ENCODE measurements around the gene SYT13.

Gene SYT13

DNA sequence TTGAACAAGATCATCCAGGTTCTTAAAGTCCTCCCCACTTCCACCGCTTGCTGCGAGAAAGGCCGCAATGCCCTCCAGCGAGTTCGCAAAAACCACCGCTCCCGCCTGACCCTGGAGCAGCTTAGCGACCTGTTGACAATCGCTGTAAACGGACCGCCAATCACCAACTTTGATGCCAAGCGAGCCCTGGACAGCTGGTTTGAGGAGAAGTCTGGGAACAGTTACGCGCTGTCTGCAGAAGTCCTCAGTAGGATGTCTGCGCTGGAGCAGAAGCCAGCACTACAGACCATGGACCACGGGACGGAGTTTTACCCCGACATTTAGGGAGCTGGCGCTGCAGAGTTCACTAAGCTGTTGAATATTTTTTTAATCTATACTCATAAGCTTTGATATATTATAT is 58.3 kb downstream of the SYT13 start:
- Histone ChIP-seq H3K4me2 (ENCODE audit: low read length) (no peak overlapping the region), H3F3A (ENCODE audit: insufficient read depth, low read length) (no peaks in the 10 kb centered on the region), H2AFZ (ENCODE audit: low read length) (no peak overlapping the region), H3K36me3 (ENCODE audit: insufficient read depth, low read length) (no peaks in the 10 kb centered on the region), H3K9ac (ENCODE audit: low read length) (no peak overlapping the region), H4K20me1 (ENCODE audit: insufficient read depth, low read length) (no peaks in the 10 kb centered on the region), H3K27me3 (ENCODE audit: insufficient read depth, low read length) (no peaks in the 10 kb centered on the region), H3K79me2 (ENCODE audit: insufficient read depth, low read length) (no peaks in the 10 kb centered on the region), H3K27ac (ENCODE audit: low read depth, low read length, poor library complexity, severe bottlenecking) (no peak overlapping the region), H3K9me2 (ENCODE audit: low read depth, low read length) (no peaks in the 10 kb centered on the region), H3K4me3 (ENCODE audit: low read depth, low read length, poor library complexity, severe bottlenecking) (no peak overlapping the region), H3K4me1 (ENCODE audit: insufficient read depth, low read length, severe bottlenecking) (no peaks in the 10 kb centered on the region), H3K9me3 (ENCODE audit: low read length) (no peaks in the 10 kb centered on the region)
- TF ChIP-seq EZH2 (IDR thresholded peaks at IDR 0.05; ENCODE audit: borderline replicate concordance, low read length) (no peak), CTCF (IDR thresholded peaks at IDR 0.05; ENCODE audit: low read length) (no peak)

- Histone ChIP-seq H3K9ac (ENCODE audit: low read length) (no peak overlapping the region), H3K27me3 (ENCODE audit: insufficient read depth, low read length) (no peaks in the 10 kb centered on the region), H3K9me2 (ENCODE audit: low read depth, low read length) (no peaks in the 10 kb centered on the region), H2AFZ (ENCODE audit: low read length) (no peak overlapping the region), H3K27ac (ENCODE audit: low read depth, low read length, poor library complexity, severe bottlenecking) (no peak overlapping the region), H3K4me3 (ENCODE audit: low read depth, low read length, poor library complexity, severe bottlenecking) (no peak overlapping the region), H3K36me3 (ENCODE audit: insufficient read depth, low read length) (no peaks in the 10 kb centered on the region), H3K4me2 (ENCODE audit: low read length) (no peak overlapping the region), H4K20me1 (ENCODE audit: insufficient read depth, low read length) (no peaks in the 10 kb centered on the region), H3F3A (ENCODE audit: insufficient read depth, low read length) (no peaks in the 10 kb centered on the region), H3K9me3 (ENCODE audit: low read length) (no peaks in the 10 kb centered on the region), H3K79me2 (ENCODE audit: insufficient read depth, low read length) (no peaks in the 10 kb centered on the region), H3K4me1 (ENCODE audit: insufficient read depth, low read length, severe bottlenecking) (no peaks in the 10 kb centered on the region)
- no peak for TF ChIP-seq EZH2 (IDR thresholded peaks at IDR 0.05; ENCODE audit: borderline replicate concordance, low read length)
- TF ChIP-seq CTCF (IDR thresholded peaks at IDR 0.05; ENCODE audit: low read length) = no peak
Observed at GRCh38 chr11:45226901-45227300, 59.2 kb downstream of the SYT13 start.

DNA sequence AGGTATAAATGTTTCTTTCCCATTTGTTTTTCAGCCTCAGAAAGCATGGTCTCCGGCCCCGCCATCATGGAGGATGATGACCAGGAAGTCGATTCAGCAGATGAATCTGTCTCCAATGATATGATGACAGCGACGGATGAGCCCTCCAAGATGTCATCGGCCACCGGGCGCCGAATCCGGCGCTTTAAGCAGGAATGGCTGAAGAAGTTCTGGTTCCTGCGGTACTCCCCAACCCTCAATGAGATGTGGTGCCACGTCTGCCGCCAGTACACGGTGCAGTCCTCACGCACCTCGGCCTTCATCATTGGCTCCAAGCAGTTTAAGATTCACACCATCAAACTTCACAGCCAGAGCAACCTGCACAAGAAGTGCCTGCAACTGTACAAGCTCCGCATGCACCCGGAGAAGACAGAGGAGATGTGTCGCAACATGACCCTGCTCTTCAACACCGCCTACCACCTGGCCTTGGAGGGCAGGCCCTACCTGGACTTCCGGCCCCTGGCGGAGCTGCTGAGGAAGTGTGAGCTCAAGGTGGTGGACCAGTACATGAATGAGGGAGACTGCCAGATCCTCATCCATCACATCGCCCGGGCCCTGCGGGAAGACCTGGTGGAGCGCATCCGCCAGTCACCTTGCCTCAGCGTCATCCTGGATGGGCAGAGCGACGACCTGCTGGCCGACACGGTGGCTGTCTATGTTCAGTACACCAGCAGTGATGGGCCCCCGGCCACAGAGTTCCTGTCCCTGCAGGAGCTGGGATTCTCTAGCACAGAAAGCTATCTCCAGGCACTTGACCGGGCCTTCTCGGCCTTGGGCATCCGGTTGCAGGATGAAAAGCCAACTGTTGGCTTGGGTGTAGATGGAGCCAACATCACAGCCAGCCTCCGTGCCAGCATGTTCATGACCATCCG is 59.9 kb downstream of the SYT13 start:
- Histone ChIP-seq H3K4me3 (ENCODE audit: low read depth, low read length, poor library complexity, severe bottlenecking) (no peak overlapping the region), H3K9me3 (ENCODE audit: low read length) (no peaks in the 10 kb centered on the region), H3K4me2 (ENCODE audit: low read length) (no peak overlapping the region), H3F3A (ENCODE audit: insufficient read depth, low read length) (no peaks in the 10 kb centered on the region), H4K20me1 (ENCODE audit: insufficient read depth, low read length) (no peaks in the 10 kb centered on the region), H3K9me2 (ENCODE audit: low read depth, low read length) (no peaks in the 10 kb centered on the region), H3K4me1 (ENCODE audit: insufficient read depth, low read length, severe bottlenecking) (no peaks in the 10 kb centered on the region), H3K36me3 (ENCODE audit: insufficient read depth, low read length) (no peaks in the 10 kb centered on the region), H3K27me3 (ENCODE audit: insufficient read depth, low read length) (no peaks in the 10 kb centered on the region), H2AFZ (ENCODE audit: low read length) (no peak overlapping the region), H3K9ac (ENCODE audit: low read length) (no peak overlapping the region), H3K79me2 (ENCODE audit: insufficient read depth, low read length) (no peaks in the 10 kb centered on the region), H3K27ac (ENCODE audit: low read depth, low read length, poor library complexity, severe bottlenecking) (no peak overlapping the region)
- TF ChIP-seq EZH2 (IDR thresholded peaks at IDR 0.05; ENCODE audit: borderline replicate concordance, low read length) (no peak), CTCF (IDR thresholded peaks at IDR 0.05; ENCODE audit: low read length) (no peak)

Data from OCI-LY1 (cell line).